HG03558 (cell line): ENCODE results near the gene OPN4.
A peak's percentile ranks its signal among the peaks of the same experiment; 100 is the strongest.

Experiments used
- ATAC-seq: cut with Tn5 transposase; IDR thresholded peaks from one replicate; pipeline ENCODE4 v1.9.1; 2021; ENCODE audit warnings: moderate number of reproducible peaks; ENCODE audit not compliant: unreplicated experiment; ENCODE audit errors: extremely low read depth

Gene OPN4

DNA sequence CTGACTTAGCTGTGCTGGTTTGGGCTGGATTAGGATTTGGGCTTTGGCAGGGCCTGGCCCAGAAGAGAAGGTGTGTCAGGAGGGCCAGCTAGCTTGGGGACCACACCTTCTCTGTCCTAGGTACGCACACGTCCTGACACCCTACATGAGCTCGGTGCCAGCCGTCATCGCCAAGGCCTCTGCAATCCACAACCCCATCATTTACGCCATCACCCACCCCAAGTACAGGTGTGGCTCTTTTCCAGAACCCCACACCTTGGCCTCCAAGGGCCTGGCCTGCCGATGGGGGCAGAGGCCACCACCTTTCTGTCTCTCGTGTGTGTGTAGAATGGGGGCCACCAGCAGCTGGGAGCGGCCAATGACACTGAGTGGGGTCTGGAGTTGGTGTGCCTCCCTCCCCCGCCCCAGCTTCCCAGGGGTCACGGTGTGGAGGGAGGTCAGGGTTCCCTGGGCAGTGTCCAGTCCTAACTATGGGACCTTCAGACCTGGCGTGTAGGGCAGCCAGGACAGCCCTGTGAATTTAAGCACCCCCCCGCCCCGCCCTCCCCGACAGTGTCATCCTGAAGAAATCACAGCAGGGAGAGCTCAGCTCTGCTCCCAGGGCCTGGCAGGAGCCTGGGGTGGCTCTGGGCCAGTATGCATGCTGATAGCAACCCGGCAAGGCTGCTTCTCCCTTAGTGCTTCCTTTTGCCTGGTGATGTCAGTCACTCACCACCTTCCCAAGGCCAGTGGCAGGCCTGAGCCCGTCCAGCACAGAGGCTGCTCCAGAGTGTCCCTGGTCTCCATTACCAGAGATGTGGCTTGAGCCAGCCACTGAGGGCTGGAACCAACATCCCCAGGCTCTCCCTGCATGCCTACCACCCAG is 7.0 kb downstream of the OPN4 start:
- ATAC-seq = no peak

DNA sequence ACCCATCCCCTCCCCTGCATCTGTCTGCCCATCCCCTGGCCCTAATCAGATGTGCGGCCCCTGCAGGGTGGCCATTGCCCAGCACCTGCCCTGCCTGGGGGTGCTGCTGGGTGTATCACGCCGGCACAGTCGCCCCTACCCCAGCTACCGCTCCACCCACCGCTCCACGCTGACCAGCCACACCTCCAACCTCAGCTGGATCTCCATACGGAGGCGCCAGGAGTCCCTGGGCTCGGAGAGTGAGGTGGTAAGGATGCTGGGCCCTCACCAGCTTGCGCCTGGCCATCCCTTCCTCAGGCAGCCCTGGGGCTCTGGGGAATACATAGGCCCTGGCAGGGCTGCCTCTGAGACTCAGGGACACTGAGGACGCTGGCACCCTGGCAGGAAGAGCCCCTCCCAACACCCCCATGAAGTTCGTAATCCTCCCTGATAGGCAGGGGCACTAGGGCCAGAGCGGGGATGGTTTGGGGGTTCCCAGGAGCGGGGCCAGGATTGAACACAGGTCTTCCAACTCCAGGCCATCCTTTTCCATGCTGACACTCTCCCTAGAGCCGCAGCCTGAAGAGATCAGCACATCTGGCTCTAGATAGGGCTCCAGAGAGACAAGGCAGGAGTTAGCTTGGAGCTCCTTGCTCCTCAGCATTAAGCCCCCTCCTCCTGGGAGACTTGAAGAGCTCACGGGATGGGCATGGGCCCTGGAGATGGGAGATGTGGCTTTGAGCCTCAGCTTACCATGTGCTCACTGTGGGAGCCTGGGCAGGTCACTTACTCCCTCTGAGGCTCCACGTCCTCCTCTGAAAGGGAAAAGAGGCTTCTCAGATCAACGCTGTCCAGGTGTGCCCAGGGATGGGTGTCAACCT is 8.1 kb downstream of the OPN4 start:
- no peak for ATAC-seq

DNA sequence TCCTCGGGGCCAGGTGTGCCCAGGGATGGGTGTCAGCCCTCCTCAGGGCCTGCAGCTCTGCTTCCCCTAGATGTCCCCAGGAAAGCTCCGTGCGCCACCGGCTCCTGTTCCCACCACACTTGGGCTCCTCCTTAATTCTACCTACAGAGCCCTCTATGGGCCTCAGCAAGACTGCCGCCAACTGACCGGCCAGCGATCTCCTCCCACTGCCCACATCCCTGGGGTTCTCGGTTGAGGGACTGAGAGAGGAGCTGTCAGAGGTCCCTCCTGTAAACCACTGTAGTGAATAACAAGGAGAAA is 8.6 kb downstream of the OPN4 start:
- no peak for ATAC-seq

DNA sequence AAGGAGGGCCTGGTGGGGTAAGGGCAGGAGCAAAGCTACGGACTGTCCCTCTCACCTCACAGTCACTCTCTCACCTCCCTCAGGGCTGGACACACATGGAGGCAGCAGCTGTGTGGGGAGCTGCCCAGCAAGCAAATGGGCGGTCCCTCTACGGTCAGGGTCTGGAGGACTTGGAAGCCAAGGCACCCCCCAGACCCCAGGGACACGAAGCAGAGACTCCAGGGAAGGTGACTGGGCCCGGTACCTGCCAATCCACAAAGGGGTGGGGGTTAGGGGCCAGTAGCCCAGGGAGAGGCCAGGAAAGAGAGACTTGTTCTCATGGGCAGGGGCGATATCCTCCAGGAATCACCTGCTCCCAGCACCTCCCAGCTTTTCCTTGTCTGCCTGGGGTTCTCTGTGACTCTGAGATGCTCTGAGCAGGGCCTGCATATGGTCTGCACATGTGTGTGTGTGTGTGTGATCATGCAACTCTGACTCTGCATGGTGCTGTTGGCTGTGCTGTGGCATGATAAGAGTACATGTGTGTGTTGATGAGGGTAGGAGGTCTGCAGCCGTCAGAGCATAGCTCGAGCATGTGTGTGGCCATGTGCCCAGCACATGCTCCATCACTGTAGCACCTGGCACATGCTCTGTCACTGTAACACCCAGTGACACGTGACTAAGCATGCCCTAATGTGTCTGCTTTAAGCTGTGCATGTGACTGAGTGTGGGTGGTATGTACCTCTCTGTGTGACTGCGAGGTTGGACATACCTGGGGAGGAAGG is 9.4 kb downstream of the OPN4 start:
- no peak for ATAC-seq

DNA sequence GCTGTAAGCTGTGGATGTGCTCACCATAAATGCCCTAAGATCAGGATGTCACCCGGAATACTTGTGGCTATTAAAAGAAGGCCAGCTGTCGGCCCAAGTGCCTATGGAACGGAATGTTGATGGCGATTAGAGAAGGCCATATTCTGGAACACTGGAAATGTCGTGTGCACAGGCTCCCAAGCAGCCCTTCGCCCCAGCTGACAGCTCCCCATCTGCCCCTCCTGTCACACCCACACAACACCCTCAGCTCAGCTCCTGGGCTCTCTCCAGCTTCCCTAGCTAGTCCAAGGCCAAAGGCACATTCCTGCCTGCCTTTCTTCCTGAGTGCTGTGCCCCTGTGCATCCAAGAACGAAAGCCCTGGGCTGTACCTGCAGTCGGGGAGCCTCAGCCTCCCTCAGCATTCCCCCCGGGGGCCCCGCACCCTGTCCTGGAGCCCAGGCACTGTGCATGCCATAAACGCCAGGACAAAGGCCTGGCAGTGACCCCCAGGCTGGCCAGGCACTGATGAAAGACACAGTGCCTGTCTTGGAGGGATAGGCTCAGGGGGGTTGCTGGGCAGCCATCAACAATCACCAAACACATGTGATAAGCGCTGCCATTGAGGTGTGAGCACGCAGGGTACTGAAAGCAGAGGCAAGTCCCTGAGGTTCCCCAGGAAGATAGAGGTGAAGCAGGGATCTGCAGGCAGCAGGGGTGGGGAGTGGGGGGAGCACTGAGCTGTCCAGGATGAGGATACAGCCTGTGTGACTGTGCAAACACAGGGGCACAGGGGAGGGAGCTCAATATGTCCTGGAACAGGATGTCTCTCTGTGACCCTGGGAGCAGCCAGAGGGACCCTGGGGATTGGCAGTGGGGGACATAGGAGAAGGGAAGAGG is 10.2 kb downstream of the OPN4 start:
- ATAC-seq = no peak

DNA sequence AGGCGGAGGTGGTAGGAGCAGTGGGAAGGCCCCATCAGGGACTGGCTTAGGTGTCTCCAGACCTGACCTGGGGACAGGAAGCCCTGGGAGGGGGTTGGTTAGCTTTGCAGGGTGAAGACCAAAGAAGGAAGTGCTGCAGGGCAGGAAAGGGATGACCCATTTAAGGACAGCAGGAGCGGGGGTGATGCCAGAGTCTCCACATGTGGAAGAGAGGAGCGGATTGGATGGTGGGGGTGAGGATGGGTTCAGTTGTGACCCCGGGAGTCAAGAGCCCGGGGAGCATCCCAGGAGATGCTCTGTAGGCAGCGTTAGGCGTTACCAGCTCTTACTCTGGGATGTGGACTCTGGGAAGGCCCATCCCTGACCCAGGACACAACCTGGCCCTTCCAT is 10.9 kb downstream of the OPN4 start:
- no peak for ATAC-seq

DNA sequence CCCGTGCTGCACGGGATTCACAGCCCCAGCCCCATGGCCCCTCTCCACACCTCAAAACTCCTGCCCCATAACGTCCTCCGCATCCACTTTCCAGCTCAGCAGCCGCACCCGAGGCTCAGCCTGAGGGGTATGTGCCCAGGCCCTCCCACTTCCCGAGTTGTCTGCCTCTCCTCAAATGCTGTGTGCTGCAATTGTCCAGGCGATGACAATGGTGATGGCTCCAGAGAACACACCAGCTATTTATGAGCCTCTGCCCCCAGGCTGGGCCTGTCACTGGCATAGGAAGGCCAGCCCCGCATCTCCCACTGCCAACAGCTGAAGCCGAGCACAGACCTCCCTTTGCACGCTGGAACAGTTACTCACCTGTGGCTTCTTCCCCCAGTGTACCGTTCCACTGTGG is 11.5 kb downstream of the OPN4 start:
- no peak for ATAC-seq

DNA sequence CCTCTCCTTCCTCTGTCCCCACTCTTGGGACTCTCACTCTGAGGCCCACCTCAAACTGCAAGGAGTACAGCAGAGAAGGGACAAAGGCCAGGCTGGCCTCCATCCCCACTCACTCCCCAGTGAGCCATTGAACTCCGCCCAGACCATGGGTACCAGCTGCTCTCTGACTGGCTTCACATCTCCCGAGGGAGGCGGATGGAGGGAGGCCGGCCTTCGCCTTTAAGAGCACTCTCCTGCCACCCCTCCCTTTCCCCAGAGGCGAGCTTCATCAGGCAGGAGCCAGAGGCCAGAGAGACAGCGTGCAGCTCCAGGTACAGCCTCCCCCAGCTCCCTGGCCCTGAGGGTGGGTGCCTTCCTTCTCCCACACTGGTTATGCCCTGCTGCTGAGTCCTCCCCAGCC is 12.2 kb downstream of the OPN4 start:
- no peak for ATAC-seq

DNA sequence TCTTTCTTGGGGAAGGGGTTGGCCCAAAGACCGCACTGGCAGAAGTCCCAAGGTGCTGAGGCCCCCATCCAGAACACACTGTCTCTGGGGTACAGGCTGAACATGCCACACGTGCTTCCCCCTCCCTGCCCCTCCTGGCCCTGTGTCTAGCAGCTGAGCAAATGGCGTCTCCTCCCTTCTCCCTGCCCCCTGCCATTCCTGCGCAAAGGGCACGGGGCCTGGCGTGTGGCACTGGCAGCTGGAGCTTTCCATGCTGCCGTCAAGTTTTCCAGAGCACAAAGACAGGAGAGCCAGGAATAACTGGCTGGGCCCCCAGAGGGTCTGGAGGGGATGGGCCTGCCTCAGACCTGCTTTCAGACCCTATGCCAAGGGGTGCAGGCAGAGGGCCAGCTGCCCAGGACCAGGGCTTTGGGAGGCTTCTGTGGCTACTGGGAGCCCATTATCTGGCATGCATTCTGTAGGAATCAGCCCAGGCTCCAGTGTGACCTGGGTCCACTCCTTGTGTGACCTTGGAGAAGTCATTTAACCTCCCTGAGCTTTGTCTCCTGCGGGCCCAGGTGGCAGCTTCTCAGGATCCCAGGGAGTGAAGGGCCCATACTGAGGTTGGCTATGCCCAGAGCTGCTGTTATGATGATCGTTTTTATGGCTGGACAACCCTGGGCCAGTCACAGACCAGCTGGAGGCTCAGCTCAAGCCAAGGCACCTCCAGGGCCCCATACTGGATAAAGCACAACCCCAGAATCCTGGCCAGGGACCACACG is 13.3 kb downstream of the OPN4 start:
- ATAC-seq = no peak

DNA sequence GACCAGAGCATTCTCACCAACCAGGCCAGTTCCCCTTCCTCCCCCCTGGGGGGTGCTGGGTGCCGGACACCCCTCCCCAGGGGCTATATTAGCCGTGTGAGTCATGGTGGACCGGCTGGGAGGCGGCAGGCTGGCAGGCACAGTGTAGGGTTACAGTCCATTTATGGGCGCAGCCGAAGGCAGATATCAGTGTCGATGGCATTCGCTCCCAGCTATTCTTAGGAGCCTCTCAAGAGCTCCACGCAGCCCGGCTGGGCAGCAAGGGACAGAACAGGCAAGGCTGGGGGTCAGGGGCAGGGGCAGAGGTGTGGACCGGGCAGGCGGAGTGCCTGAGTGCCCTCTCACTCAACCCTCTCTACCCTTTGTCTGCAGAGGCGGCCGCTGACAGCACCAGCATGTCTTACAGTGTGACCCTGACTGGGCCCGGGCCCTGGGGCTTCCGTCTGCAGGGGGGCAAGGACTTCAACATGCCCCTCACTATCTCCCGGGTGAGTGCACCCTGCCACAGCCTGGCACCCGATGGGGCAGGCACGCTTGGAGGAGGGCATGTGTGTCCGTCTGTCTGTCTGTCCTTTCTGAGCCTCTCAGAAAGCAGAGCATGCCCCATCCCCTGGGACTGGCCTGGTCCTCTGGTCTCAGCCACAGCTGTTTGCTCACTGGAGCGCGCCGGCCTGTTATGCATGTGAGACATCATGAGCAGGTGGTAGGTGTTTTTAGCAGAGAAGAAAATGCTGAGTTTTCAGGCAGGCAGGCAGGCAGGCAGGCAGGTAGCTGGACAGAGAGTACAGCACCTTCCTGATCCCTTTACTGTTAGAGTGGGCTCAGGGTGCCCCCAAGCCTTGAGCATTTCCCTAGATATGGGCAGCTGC is 14.2 kb downstream of the OPN4 start, which contains the start of gene LDB3:
Gene LDB3 (plus strand): TSS at position 215 of the 869 bp plus-strand sequence. CDS start 181 bp downstream, at position 396.
- peak; percentile 40 for ATAC-seq

DNA sequence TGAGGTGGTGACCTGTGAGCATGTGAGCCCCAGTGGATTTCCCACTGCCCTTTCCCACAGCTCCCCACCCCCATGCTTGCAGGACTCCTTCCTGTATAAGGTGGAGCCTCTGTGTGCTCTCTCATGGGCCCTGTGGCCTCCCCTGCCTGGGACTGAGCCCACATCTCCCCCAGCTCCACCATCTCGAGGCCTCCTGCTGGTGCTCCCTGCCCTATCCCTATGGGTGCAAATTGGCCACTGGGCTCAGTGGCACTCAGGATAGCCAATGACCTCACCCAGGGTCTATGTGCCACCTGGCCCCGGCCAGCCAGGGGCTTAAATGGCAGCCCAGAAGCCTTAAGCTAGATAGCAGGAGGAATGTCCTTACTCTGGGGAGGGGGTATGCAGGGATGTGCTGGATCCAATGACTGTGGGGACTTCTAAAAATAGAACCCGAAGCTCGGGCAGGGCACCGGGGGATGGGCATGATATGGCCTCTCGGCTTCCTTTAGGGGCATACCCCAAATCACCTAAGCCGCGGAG is 16.0 kb downstream of the OPN4 start:
- ATAC-seq = no peak

DNA sequence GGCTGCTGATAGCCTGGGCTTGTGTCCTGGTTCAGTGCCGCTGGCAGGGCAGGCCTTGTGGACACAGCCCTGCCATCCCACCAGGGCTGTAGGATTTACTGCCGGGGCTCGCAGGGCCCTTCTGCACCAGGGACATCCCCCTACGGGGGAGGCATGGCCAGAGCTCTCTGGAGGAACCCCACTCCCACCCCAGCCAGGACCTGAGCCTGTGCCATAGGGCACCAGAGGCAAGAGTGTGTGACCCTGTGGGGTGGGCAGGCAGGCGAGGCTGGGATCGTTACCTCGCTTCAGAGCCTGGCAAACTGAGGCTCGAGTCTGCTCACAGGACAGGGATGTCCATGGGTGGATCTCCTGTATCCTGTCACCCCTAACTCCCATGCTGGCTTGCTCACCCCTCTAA is 16.5 kb downstream of the OPN4 start:
- ATAC-seq = no peak

DNA sequence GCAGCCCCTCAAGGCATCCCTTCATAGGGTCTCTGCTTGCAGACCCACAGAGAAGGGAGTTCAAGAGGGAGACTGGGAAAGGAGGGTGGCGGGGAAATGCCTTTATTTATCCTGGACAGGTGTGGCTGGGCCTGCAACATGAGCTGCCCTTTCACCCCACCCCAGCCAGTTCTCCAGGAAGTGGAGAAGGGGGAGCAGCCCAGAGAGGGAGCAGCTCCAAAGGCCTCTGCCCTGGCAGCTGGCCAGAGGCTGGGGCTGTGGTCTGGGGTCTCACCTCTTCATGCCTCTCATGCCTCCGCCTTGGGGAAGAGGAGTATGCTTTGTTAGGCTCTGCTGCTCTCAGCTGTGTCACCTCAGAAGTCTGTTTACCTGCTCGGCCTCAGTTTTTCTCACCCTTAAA is 17.1 kb downstream of the OPN4 start:
- no peak for ATAC-seq

DNA sequence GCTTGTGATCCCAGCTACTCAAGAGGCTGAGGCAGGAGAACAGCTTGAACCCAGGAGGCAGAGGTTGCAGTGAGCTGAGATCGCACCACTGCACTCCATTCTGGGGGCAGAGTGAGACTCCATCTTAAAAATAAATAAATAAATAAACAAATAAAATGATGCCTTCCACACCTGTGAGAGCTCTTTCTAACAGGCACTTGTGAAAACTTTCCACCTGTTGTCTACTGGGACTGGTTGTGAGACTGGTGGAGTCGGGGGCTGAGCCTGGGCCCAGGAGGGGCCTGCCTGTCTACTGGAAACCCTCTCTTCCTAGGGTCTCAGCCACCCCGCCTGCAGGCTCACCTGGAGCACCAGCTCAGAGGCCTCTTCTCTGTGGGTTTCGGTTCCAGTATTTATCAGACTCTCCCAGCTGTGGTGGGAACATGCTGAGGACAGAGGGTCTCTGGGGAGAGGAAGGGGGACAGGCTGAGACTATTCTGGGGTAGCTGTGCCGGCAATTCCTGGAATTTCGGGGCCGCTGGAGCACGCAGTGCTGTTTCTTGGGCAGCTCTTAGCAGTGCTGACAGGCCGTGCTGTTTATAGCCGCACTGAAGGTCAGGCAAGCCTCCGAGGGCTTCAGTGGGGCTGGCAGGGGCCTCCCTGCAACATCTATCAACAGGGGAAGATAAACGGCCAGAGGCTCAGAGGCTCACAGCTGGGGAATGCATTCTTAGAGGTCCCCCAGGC is 17.8 kb downstream of the OPN4 start:
- no peak for ATAC-seq

DNA sequence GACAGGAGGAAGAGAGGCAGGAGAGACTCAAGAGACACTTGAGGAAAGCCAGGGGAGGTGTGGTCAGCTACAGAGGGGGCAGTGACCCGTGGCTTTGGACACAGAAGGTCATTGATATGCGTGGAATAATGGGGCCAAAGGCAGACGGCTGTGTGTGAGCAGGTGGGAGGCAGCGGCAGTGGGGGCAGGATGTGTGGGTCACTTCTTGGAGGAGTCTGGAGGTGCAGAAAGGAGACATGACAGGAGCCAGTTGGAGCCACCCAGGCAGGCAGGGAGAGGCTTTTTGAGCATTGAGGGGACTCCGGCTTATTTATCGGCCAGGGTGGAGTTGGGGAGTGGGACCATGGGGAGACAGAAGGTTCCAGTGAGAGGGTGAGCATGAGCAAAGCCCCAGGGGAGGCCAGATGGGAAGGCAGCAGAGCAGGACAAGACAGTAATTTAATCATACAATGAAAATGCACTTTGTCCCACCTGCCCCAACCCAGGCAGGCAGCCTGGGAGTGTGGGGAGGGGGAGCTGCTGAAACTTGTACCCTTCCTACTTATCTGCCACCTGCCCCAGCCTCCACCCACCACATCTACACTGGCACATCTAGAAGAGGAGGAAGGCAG is 19.0 kb downstream of the OPN4 start:
- no peak for ATAC-seq

DNA sequence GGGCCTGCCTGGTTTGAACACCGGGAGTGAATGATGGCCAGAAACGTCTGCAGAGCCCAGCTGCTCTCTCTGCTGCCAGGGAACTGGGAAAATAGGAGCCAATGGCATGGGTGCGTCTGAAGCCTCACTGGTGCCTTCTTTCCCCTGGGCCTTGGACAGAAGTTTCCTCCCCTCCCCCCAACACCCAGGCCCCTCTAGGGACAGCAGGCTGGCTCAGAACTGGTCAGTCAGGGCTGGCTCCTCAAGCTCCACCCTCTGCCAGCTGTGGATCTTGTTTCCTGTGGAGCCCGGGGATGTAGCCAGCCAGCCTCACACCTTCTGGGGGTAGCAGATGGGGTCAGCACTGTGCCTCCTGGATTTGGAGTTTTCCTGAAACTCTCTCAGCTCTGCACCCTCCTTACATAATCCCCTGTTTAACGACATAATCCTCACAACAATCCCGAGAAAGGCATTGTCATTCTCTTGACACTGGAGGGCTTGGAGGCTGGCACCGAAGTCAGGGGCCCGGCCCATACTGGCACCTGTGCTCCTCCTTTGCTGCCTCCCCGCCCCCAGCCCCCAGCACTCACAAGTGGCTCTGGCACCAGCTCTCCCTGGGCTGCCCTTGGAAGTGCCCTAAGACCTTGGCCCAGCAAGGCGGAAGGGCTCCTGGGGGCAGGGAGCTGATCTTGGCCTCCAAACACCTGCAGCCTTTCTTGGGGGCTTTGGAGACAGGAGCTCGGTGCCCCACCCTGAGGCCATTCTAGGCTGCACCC is 19.7 kb downstream of the OPN4 start:
- ATAC-seq = no peak
